Superior temporal gyrus (tissue), 1 donor: ENCODE results near the gene CLDN10.
"Not testable (repeated sequence)": the region's sequence is repeated elsewhere in the genome, so short reads cannot be mapped to it uniquely, and the experiment has no call there.

Source experiments
- DNase-seq: peaks from one replicate; pipeline ENCODE4 v3.0.0-alpha.2; 2016; ENCODE audit errors: extremely low spot score

CLDN10 gene

GRCh38 chr13:95552539-95553441 lies at the start of gene CLDN10:
TSS of gene CLDN10 (plus strand) at chr13:95552720. CDS start at chr13:95552754, 34 bp downstream.
- DNase-seq: no peak

GRCh38 chr13:95503662-95504061 lies 48.9 kb upstream of the CLDN10 start:
- no peak for DNase-seq

GRCh38 chr13:95505265-95505664 lies 47.3 kb upstream of the CLDN10 start:
- no peak for DNase-seq

- no peak for DNase-seq
Measured at GRCh38 chr13:95505986-95506385, 46.5 kb upstream of the CLDN10 start.

- DNase-seq: no peak
Measured at GRCh38 chr13:95507991-95508390, 44.5 kb upstream of the CLDN10 start.

GRCh38 chr13:95508996-95509395 lies 43.5 kb upstream of the CLDN10 start:
- no peak for DNase-seq

GRCh38 chr13:95509521-95510310 lies 42.8 kb upstream of the CLDN10 start:
- no peak for DNase-seq

- no peak for DNase-seq
Measured at GRCh38 chr13:95510950-95511349, 41.6 kb upstream of the CLDN10 start.

- DNase-seq: no peak
Measured at GRCh38 chr13:95512424-95512823, 40.1 kb upstream of the CLDN10 start.

GRCh38 chr13:95512957-95513356 lies 39.6 kb upstream of the CLDN10 start:
- no peak for DNase-seq

- not testable (repeated sequence) for DNase-seq
Measured at GRCh38 chr13:95515606-95516005, 36.9 kb upstream of the CLDN10 start.

GRCh38 chr13:95516021-95516420 lies 36.5 kb upstream of the CLDN10 start:
- no peak for DNase-seq

GRCh38 chr13:95516492-95516891 lies 36.0 kb upstream of the CLDN10 start:
- no peak for DNase-seq

GRCh38 chr13:95523598-95523997 lies 28.9 kb upstream of the CLDN10 start:
- no peak for DNase-seq

- no peak for DNase-seq
Measured at GRCh38 chr13:95524264-95524901, 28.1 kb upstream of the CLDN10 start.

- no peak for DNase-seq
Measured at GRCh38 chr13:95527955-95528354, 24.6 kb upstream of the CLDN10 start.

- no peak for DNase-seq
Measured at GRCh38 chr13:95530178-95530577, 22.3 kb upstream of the CLDN10 start.

GRCh38 chr13:95533545-95534160 lies 18.9 kb upstream of the CLDN10 start:
- no peak for DNase-seq

GRCh38 chr13:95535243-95535642 lies 17.3 kb upstream of the CLDN10 start:
- no peak for DNase-seq

- peak; percentile 77 for DNase-seq
Measured at GRCh38 chr13:95536632-95537241, 15.8 kb upstream of the CLDN10 start.

- peak; percentile 52 for DNase-seq
Measured at GRCh38 chr13:95540888-95541287, 11.6 kb upstream of the CLDN10 start.
